H9 (cell line): Measurements from ENCODE around the gene RPE65. TPM values are rescaled to one million over a fixed set of nuclear protein-coding genes. Genes with fewer than 3 reads are reported as not detected.

Source experiments
- DNase-seq: peaks from one replicate; pipeline ENCODE4 v3.0.0-alpha.2; 2017
- H2AFZ ChIP-seq: one replicate; pipeline ENCODE4 v1.6.1; 2013; ENCODE audit warnings: mild to moderate bottlenecking, low read length, control low read depth, moderate library complexity
- H2AK5ac ChIP-seq: 2 replicates; pipeline ENCODE4 v1.6.1; 2013; ENCODE audit warnings: low read length, control low read depth, mixed read lengths; ENCODE audit not compliant: insufficient read length
- H2BK120ac ChIP-seq: one replicate; pipeline ENCODE4 v1.6.1; 2013; ENCODE audit warnings: low read depth, mild to moderate bottlenecking, low read length, control low read depth, inconsistent platforms; ENCODE audit not compliant: poor library complexity, severe bottlenecking
- H2BK12ac ChIP-seq: 2 replicates; pipeline ENCODE4 v1.6.1; 2013; ENCODE audit warnings: low read length, control low read depth, mixed read lengths, low read depth; ENCODE audit not compliant: insufficient read length
- H2BK15ac ChIP-seq: 2 replicates; pipeline ENCODE4 v1.6.1; 2013; ENCODE audit warnings: low read depth, low read length, control low read depth
- H2BK20ac ChIP-seq: one replicate; pipeline ENCODE4 v1.6.1; 2013; ENCODE audit warnings: low read depth, mild to moderate bottlenecking, low read length, control low read depth, inconsistent platforms; ENCODE audit not compliant: poor library complexity, severe bottlenecking
- H2BK5ac ChIP-seq: 2 replicates; pipeline ENCODE4 v1.6.1; 2013; ENCODE audit warnings: low read length, control low read depth, mixed read lengths; ENCODE audit not compliant: insufficient read length
- H3K14ac ChIP-seq: 2 replicates; pipeline ENCODE4 v1.6.1; 2013; ENCODE audit warnings: low read length, control low read depth; ENCODE audit not compliant: insufficient read depth
- H3K18ac ChIP-seq: 2 replicates; pipeline ENCODE4 v1.6.1; 2013; ENCODE audit warnings: low read depth, mild to moderate bottlenecking, mixed read lengths, low read length, control low read depth; ENCODE audit not compliant: insufficient read length
- H3K23ac ChIP-seq: 2 replicates; pipeline ENCODE4 v1.6.1; 2013; ENCODE audit warnings: low read length, control low read depth, mixed read lengths, low read depth; ENCODE audit not compliant: insufficient read length
- H3K23me2 ChIP-seq: 2 replicates; pipeline ENCODE4 v1.6.1; 2013; ENCODE audit warnings: low read depth, mild to moderate bottlenecking, mixed read lengths, low read length, control low read depth; ENCODE audit not compliant: insufficient read length, poor library complexity, severe bottlenecking
- H3K27ac ChIP-seq: 2 replicates; pipeline ENCODE4 v1.5.1; 2013; ENCODE audit warnings: low read length, control low read depth, mixed read lengths, low read depth; ENCODE audit not compliant: insufficient read length
- H3K27me3 ChIP-seq: 2 replicates; pipeline ENCODE4 v1.6.1; 2013; ENCODE audit warnings: low read length, control low read depth, inconsistent platforms; ENCODE audit not compliant: insufficient read depth
- H3K4ac ChIP-seq: 2 replicates; pipeline ENCODE4 v1.6.1; 2013; ENCODE audit warnings: low read depth, mild to moderate bottlenecking, control low read depth, inconsistent platforms, low read length, moderate library complexity
- H3K4me1 ChIP-seq: 2 replicates; pipeline ENCODE4 v1.6.1; 2013; ENCODE audit warnings: low read length, control low read depth, inconsistent platforms; ENCODE audit not compliant: insufficient read depth
- H3K4me2 ChIP-seq: 2 replicates; pipeline ENCODE4 v1.6.1; 2013; ENCODE audit warnings: low read length, control low read depth, mixed read lengths; ENCODE audit not compliant: insufficient read length, insufficient read depth
- H3K56ac ChIP-seq: 2 replicates; pipeline ENCODE4 v1.6.1; 2013; ENCODE audit warnings: low read depth, mild to moderate bottlenecking, mixed read lengths, low read length, control low read depth; ENCODE audit not compliant: insufficient read length
- H3K79me1 ChIP-seq: 2 replicates; pipeline ENCODE4 v1.6.1; 2013; ENCODE audit warnings: low read depth, mild to moderate bottlenecking, moderate library complexity, low read length, control low read depth, inconsistent platforms; ENCODE audit not compliant: insufficient read depth, poor library complexity, severe bottlenecking
- H3K79me2 ChIP-seq: 2 replicates; pipeline ENCODE4 v1.6.1; 2013; ENCODE audit warnings: low read length, control low read depth, inconsistent platforms; ENCODE audit not compliant: insufficient read depth
- H3K9ac ChIP-seq: 2 replicates; pipeline ENCODE4 v1.6.1; 2013; ENCODE audit warnings: low read length, control low read depth, mixed read lengths; ENCODE audit not compliant: insufficient read length; ENCODE audit errors: extremely low read depth
- H3K9me3 ChIP-seq: one replicate; pipeline ENCODE4 v1.6.1; 2013; ENCODE audit warnings: low read depth, low read length, inconsistent platforms; ENCODE audit not compliant: control insufficient read depth
- H3T11ph ChIP-seq: one replicate; pipeline ENCODE4 v1.6.1; 2013; ENCODE audit warnings: mild to moderate bottlenecking, low read length, control low read depth, inconsistent platforms
- H4K20me1 ChIP-seq: one replicate; pipeline ENCODE4 v1.6.1; 2013; ENCODE audit not compliant: control insufficient read depth, insufficient read length, insufficient read depth
- H4K5ac ChIP-seq: 2 replicates; pipeline ENCODE4 v1.6.1; 2013; ENCODE audit warnings: low read depth, mild to moderate bottlenecking, mixed read lengths, low read length, control low read depth; ENCODE audit not compliant: insufficient read length
- H4K8ac ChIP-seq: replicated peaks from 2 replicates; pipeline ENCODE4 v1.6.1; 2013; ENCODE audit warnings: low read length, control low read depth, mixed read lengths, low read depth; ENCODE audit not compliant: insufficient read length
- H4K91ac ChIP-seq: 2 replicates; pipeline ENCODE4 v1.6.1; 2013; ENCODE audit warnings: low read depth, mild to moderate bottlenecking, moderate library complexity, mixed read lengths, low read length, control low read depth; ENCODE audit not compliant: insufficient read length
- H3K27ac Mint-ChIP-seq, 3 experiments: 2 replicates in 2 of 3; 3 replicates in 1 of 3; pipeline ENCODE4 v1.8.0; 2020 to 2021; ENCODE audit warnings: mixed read lengths in 3 of 3, mild to moderate bottlenecking in 1 of 3, moderate library complexity in 1 of 3
- H3K27me3 Mint-ChIP-seq: 2 replicates; pipeline ENCODE4 v1.8.0; 2021; ENCODE audit warnings: low read depth, mild to moderate bottlenecking, moderate library complexity, mixed read lengths
- H3K36me3 Mint-ChIP-seq, 3 experiments: 2 replicates in 2 of 3; 3 replicates in 1 of 3; pipeline ENCODE4 v1.8.0; 2020 to 2021; ENCODE audit warnings: low read depth in 3 of 3, mixed read lengths in 3 of 3; ENCODE audit not compliant: insufficient read depth in 1 of 3
- H3K4me1 Mint-ChIP-seq, 2 experiments: 2 replicates each; pipeline ENCODE4 v1.8.0; 2020; ENCODE audit warnings: mixed read lengths in 2 of 2
- H3K4me3 Mint-ChIP-seq, 2 experiments: 2 replicates in 1 of 2; 3 replicates in 1 of 2; pipeline ENCODE4 v1.8.0; 2020 to 2021; ENCODE audit warnings: mild to moderate bottlenecking in 2 of 2, mixed read lengths in 2 of 2, moderate library complexity in 1 of 2
- H3K9me3 Mint-ChIP-seq, 2 experiments: 2 replicates in 1 of 2; 3 replicates in 1 of 2; pipeline ENCODE4 v1.8.0; 2020; ENCODE audit warnings: mild to moderate bottlenecking in 2 of 2, mixed read lengths in 2 of 2, moderate library complexity in 1 of 2
- CTCF ChIP-seq: fragments of 200-600 bp; sonication (generic); conservative IDR thresholded peaks from 3 replicates; pipeline ENCODE4 v1.8.0; 2021; ENCODE audit warnings: antibody characterized with exemption, mild to moderate bottlenecking
- WGBS: extraction: QIAGEN DNeasy Blood & Tissue Kit; methylation state at CpG from one replicate; pipeline ENCODE4 v1.1.7; 2013; ENCODE audit warnings: missing lambda C conversion rate, low lambda C conversion rate, mixed read lengths; ENCODE audit not compliant: insufficient read length; ENCODE audit errors: extremely low coverage; 5-methylcytosine and 5-hydroxymethylcytosine counted together
- total RNA-seq: library from RNA; stranded (reverse); gene quantifications from 2 replicates; pipeline ENCODE4 v1.2.1, GENCODE V29; 2021

Gene RPE65
- total RNA-seq, 1 experiment from 2014 or later = not detected

GRCh38 chr1:68495968-68496679 lies 46.4 kb upstream of the RPE65 start:
- WGBS = no CpG with 5 or more reads among the region's 21 CpGs
- no peak for DNase-seq

More at GRCh38 chr1:68495968-68496679, 46.4 kb upstream of the RPE65 start:
- Histone ChIP-seq H3K79me2 (no peaks in the 10 kb centered on the region; the same call in 1 of the 2 replicates), H3K23ac (no peak overlapping the region), H3K56ac (no peak overlapping the region), H3K79me1 (peaks cover 2% of the 10 kb centered on the region), H3K9me3 (no peaks in the 10 kb centered on the region), H3K23me2 (peaks cover 6% of the 10 kb centered on the region), H2BK20ac (no peak overlapping the region), H4K20me1 (no peaks in the 10 kb centered on the region), H2AK5ac (no peak overlapping the region), H3K27ac (no peak overlapping the region), H2AFZ (no peak overlapping the region), H2BK5ac (no peak overlapping the region), H4K5ac (no peak overlapping the region), H3T11ph (no peak overlapping the region), H3K18ac (no peak overlapping the region), H3K27me3 (no peaks in the 10 kb centered on the region), H2BK120ac (no peak overlapping the region), H4K8ac (no peak overlapping the region), H2BK12ac (no peak overlapping the region), H3K14ac (no peak overlapping the region; the same call in 1 of the 2 replicates), H4K91ac (no peak overlapping the region), H3K4me2 (peak overlapping the region; percentile 81), H3K4me1 (no peaks in the 10 kb centered on the region), H3K9ac (peak overlapping the region; percentile 92), H3K4ac (no peak overlapping the region), H2BK15ac (no peak overlapping the region)
- Mint-ChIP-seq H3K27me3 (peaks cover 2% of the 10 kb centered on the region), H3K9me3 (peaks cover 2 to 3% of the 10 kb centered on the region in 2 experiments; a peak in 2 of 5 replicates), H3K36me3 (peaks cover 15 to 31% (median 22%) of the 10 kb centered on the region in 3 experiments), H3K27ac (peak overlapping the region in 2 of 3 experiments; percentile 95 to 98; a peak in 5 of 7 replicates), H3K4me3 (peak overlapping the region; percentile 91 to 98), H3K4me1 (peaks cover 25 to 31% of the 10 kb centered on the region in 2 experiments)
- TF ChIP-seq CTCF = no peak
